ENCODE results near the gene PLEKHH1.
A peak's percentile ranks its signal among the peaks of the same experiment; 100 is the strongest.
"Not testable (repeated sequence)": the region's sequence is repeated elsewhere in the genome, so short reads cannot be mapped to it uniquely, and the experiment has no call there.

Gene PLEKHH1

DNA sequence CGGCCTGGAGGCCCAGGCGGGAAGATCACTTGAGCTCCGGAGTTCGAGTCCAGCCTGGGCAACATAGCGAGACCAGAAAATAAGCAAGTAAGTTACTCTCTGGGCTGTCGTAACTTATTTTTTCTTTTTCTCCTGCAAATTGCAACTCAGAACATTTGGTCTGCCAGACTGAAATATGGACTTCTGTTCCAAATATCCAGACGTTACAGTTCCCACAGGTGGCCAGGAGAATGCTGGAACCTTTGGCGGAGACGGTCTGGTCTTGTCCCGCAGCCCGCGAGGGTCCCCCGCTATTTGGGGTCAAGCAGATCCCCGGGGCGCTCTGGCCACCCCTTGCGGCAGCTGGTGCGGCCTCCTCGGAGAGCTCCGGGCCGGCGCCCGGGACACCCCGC lies 488 bp upstream of the PLEKHH1 start:
- peak overlapping the region; percentile 73 for H3K27ac ChIP-seq
- TF ChIP-seq, protein P1, sequence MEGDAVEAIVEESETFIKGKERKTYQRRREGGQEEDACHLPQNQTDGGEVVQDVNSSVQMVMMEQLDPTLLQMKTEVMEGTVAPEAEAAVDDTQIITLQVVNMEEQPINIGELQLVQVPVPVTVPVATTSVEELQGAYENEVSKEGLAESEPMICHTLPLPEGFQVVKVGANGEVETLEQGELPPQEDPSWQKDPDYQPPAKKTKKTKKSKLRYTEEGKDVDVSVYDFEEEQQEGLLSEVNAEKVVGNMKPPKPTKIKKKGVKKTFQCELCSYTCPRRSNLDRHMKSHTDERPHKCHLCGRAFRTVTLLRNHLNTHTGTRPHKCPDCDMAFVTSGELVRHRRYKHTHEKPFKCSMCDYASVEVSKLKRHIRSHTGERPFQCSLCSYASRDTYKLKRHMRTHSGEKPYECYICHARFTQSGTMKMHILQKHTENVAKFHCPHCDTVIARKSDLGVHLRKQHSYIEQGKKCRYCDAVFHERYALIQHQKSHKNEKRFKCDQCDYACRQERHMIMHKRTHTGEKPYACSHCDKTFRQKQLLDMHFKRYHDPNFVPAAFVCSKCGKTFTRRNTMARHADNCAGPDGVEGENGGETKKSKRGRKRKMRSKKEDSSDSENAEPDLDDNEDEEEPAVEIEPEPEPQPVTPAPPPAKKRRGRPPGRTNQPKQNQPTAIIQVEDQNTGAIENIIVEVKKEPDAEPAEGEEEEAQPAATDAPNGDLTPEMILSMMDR (conservative IDR thresholded peaks at IDR 0.05): no peak
- no peak for TF ChIP-seq ZFX (IDR thresholded peaks at IDR 0.05)

DNA sequence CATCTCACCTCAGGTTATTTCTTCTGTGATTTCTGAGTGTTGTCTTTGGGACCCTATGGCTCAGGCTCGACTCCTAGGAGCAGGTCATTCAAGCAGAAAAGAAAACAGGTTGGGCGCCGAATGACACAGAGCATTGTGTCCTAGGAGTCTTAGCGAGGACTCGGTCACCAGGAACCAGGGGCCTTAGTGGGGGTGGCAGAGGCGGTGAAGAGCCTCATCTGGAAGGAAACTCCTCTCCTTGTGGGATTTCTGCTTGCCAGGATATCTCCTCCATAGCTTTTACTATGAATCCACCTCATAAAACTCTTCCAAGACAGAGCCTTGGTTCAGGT lies 630 bp downstream of the PLEKHH1 start:
- no peak for TF ChIP-seq ZFX (IDR thresholded peaks at IDR 0.05)
- TF ChIP-seq, protein P1 (conservative IDR thresholded peaks at IDR 0.05): no peak
- peak overlapping the region; percentile 73 for H3K27ac ChIP-seq

DNA sequence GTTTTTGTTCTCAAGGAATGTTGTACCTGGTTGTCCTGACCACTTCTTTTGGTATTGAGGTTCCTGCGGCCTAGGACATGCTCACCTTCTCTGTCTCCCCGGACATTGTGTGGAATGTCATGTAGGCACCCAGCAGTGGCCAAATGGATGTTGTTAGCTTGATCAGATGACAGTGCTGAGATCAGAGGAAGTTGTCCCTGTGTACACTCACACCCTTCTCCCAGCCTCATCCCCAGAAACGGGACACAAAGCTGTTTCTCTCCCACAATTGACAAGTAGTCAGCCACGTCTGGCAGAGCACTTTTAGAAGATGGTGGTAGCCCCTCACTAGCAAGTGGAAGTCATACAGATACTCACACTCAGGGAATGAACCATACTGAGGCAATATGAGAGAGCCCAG lies 3.0 kb downstream of the PLEKHH1 start:
- H3K27ac ChIP-seq: no peak overlapping the region
- TF ChIP-seq, protein P1 (conservative IDR thresholded peaks at IDR 0.05): no peak
- TF ChIP-seq ZFX (IDR thresholded peaks at IDR 0.05): no peak

DNA sequence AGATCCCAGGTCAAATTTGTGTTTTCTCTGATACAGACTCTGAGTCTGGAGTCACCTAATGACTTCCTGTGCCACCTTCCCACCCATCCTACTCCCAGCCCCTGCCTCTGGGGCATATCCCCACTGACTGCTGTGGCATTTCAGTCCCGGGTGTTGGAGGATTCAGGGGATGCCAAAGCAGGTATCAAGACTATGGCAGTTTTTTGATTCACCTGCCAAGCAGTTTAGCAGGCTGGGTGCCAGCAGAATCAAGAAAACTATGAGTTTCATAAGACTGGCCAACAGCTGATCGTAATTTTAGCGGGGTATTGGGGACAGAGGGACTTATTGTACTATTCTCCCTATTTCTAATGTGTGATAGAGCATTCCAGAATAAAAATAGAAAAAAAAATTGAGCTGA lies 4.6 kb downstream of the PLEKHH1 start:
- H3K27ac ChIP-seq: no peak overlapping the region
- TF ChIP-seq ZFX (IDR thresholded peaks at IDR 0.05): no peak
- TF ChIP-seq, protein P1 (conservative IDR thresholded peaks at IDR 0.05): no peak

DNA sequence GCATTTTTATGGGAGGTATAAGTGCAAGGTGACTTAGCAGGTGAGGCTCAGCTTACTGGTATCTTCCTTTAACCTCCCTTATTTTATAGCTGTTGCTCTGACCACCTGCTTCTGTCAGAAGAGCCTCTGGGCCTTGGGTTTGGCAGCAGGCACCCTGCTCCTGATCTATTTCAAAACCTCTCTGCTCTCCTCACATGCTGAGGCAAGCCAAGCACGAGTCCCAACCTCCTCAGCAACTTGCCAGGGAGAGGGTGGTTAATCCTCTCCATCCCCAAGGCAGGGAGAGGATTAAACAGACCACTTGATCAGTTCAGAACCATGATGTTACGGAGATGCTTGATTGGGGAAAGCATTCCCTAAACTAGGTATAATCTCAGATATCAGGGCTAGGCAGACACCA lies 5.4 kb downstream of the PLEKHH1 start:
- TF ChIP-seq, protein P1 (conservative IDR thresholded peaks at IDR 0.05): no peak
- no peak for TF ChIP-seq ZFX (IDR thresholded peaks at IDR 0.05)
- H3K27ac ChIP-seq: no peak overlapping the region

DNA sequence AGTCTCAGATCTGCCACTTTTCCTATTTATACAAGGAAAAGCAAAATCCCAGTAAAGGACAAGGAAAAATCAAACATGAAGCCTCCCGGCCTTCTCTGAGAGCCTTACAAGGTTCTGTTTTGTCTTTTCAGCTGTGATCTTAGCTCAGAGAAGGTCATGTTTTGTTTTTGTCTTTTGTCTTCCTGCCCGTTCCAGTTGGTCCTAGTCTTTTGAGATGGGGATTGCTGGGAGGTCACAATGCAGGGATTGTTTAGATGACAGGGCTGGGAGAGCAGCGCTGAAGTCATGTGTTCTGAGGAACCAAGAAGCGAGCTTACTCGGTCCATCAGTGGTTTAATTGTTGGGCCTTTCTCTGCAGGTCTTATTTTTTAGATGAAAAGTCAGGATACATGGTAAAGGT lies 6.0 kb downstream of the PLEKHH1 start:
- TF ChIP-seq, protein P1 (conservative IDR thresholded peaks at IDR 0.05): no peak
- no peak for TF ChIP-seq ZFX (IDR thresholded peaks at IDR 0.05)
- no peak overlapping the region for H3K27ac ChIP-seq

DNA sequence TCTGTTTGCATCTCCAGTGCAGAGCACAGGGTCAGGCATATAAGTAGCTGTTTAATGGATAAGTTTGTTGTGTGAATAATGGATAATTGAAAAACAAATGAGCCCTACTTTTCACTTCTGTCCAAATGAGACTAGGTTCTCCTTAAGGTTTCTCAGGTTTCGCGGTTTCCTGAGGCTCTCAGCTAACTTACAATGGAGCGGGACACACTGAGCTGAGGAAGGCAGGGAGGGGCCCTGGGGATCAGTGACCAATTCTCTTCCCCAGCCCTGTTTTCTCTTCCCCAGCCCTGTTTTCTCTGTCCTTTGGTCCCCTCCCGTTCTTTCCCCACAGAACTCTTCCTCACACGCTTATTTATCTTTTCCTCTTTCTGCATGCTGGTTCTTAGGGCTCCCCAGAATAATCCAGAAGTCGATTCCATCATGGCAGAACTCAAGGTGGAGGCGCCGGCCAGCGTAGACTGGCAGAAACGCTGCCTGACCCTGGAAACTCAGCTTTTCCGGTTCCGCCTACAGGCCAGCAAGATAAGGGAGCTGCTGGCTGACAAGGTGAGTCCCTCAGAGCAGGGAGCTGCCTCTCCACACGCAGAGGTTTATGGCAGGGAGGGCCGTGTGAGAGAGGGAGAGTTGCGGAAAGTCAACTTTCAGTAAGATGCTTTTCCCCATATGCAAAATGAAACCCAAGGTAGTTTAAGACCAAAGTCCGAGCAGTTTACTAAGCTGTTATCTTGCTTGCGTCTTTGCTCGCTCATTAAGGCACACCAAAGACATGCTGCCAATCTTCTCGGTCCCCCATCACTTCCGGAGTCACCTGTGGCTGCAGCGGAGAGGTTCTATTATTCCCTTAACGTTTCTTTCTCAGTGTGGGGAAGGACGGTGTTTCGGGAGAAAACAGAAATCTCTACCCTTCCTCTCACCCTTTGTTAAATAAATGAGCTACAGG lies 8.6 kb downstream of the PLEKHH1 start:
- TF ChIP-seq, protein P1 (conservative IDR thresholded peaks at IDR 0.05): no peak
- TF ChIP-seq ZFX (IDR thresholded peaks at IDR 0.05): no peak
- H3K27ac ChIP-seq: no peak overlapping the region

DNA sequence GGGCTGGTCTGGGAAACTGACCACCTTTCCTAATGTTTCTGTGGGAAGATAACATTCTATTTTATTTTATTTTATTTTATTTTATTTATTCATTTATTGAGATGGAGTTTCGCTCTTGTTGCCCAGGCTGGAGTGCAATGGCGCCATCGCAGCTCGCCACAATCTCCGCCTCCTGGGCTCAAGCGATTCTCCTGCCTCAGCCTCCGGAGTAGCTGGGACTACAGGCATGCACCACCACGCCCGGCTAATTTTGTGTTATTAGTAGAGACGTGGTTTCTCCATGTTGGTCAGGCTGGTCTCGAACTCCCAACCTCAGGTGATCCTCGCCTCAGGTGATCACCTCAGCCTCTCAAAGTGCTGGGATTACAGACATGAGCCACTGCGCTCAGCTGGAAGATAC lies 9.5 kb downstream of the PLEKHH1 start:
- not testable (repeated sequence) for H3K27ac ChIP-seq
